GDM1 (cell line): ENCODE results near the gene SH3BGRL2.

Experiments
- DNase-seq: peaks from one replicate; lab custom pipeline; 2025; lab: John Stamatoyannopoulos, UW

Gene SH3BGRL2

GRCh38 chr6:79630883-79631692 is at the start of gene SH3BGRL2:
SH3BGRL2 (plus strand) TSS chr6:79631329; CDS start chr6:79631462, 133 bp downstream.
- DNase-seq: peak; percentile 56

GRCh38 chr6:79584332-79584731 is 46.8 kb upstream of the SH3BGRL2 start:
- DNase-seq: no peak

GRCh38 chr6:79586548-79586947 is 44.6 kb upstream of the SH3BGRL2 start:
- peak; percentile 1 for DNase-seq

GRCh38 chr6:79589701-79590100 is 41.4 kb upstream of the SH3BGRL2 start:
- DNase-seq: no peak

- DNase-seq: no peak
Measured at GRCh38 chr6:79597155-79597554, 34.0 kb upstream of the SH3BGRL2 start.

- no peak for DNase-seq
Measured at GRCh38 chr6:79598012-79598411, 33.1 kb upstream of the SH3BGRL2 start.

- DNase-seq: no peak
Measured at GRCh38 chr6:79599725-79600259, 31.3 kb upstream of the SH3BGRL2 start.

- no peak for DNase-seq
Measured at GRCh38 chr6:79600313-79600712, 30.8 kb upstream of the SH3BGRL2 start.

GRCh38 chr6:79600812-79601609 is 30.1 kb upstream of the SH3BGRL2 start:
- DNase-seq: no peak

GRCh38 chr6:79602859-79603258 is 28.3 kb upstream of the SH3BGRL2 start:
- no peak for DNase-seq

GRCh38 chr6:79604583-79605037 is 26.5 kb upstream of the SH3BGRL2 start:
- no peak for DNase-seq

GRCh38 chr6:79605061-79605460 is 26.1 kb upstream of the SH3BGRL2 start:
- no peak for DNase-seq

- DNase-seq: no peak
Measured at GRCh38 chr6:79605968-79606764, 25.0 kb upstream of the SH3BGRL2 start.

GRCh38 chr6:79607000-79607399 is 24.1 kb upstream of the SH3BGRL2 start:
- DNase-seq: no peak

GRCh38 chr6:79608334-79609224 is 22.6 kb upstream of the SH3BGRL2 start:
- no peak for DNase-seq

- DNase-seq: no peak
Measured at GRCh38 chr6:79609225-79609595, 21.9 kb upstream of the SH3BGRL2 start.

GRCh38 chr6:79610306-79611009 is 20.7 kb upstream of the SH3BGRL2 start:
- no peak for DNase-seq

- no peak for DNase-seq
Measured at GRCh38 chr6:79612457-79612856, 18.7 kb upstream of the SH3BGRL2 start.

GRCh38 chr6:79612918-79613317 is 18.2 kb upstream of the SH3BGRL2 start:
- DNase-seq: no peak

- DNase-seq: no peak
Measured at GRCh38 chr6:79613912-79614311, 17.2 kb upstream of the SH3BGRL2 start.
